Measurements from ENCODE around the gene TNFAIP8.

The TNFAIP8 gene

GRCh38 chr5:119322948-119323537, 32.8 kb upstream of the TNFAIP8 start:
- Mint-ChIP-seq H3K4me3 (no peak overlapping the region), H3K27me3 (ENCODE audit: low read depth) (no peaks in the 10 kb centered on the region), H3K36me3 (ENCODE audit: low read depth) (no peaks in the 10 kb centered on the region), H3K27ac (peak overlapping the region in 1 of 3 experiments; percentile 29), H3K4me1 (peaks cover 5% of the 10 kb centered on the region), H3K9me3 (no peaks in the 10 kb centered on the region)
- TF ChIP-seq CTCF (IDR thresholded peaks at IDR 0.05; ENCODE audit: unreplicated experiment in 3 of 3), result no peak

- Mint-ChIP-seq H3K36me3 (ENCODE audit: low read depth) (no peaks in the 10 kb centered on the region), H3K9me3 (no peaks in the 10 kb centered on the region), H3K4me1 (peaks cover 11% of the 10 kb centered on the region), H3K27me3 (ENCODE audit: low read depth) (no peaks in the 10 kb centered on the region), H3K4me3 (no peak overlapping the region), H3K27ac (no peak overlapping the region)
- no peak for TF ChIP-seq CTCF (IDR thresholded peaks at IDR 0.05; ENCODE audit: unreplicated experiment in 3 of 3)
Observed at GRCh38 chr5:119323601-119324000, 32.2 kb upstream of the TNFAIP8 start.

- TF ChIP-seq CTCF (IDR thresholded peaks at IDR 0.05; ENCODE audit: unreplicated experiment in 3 of 3), result no peak
- Mint-ChIP-seq H3K27me3 (ENCODE audit: low read depth) (no peaks in the 10 kb centered on the region), H3K4me1 (peaks cover 14% of the 10 kb centered on the region), H3K9me3 (no peaks in the 10 kb centered on the region), H3K36me3 (ENCODE audit: low read depth) (no peaks in the 10 kb centered on the region), H3K4me3 (no peak overlapping the region), H3K27ac (no peak overlapping the region)
Observed at GRCh38 chr5:119324842-119325241, 31.0 kb upstream of the TNFAIP8 start.

GRCh38 chr5:119327018-119327417, 28.8 kb upstream of the TNFAIP8 start:
- no peak overlapping the region for H3K4me3 Mint-ChIP-seq
- no peaks in the 10 kb centered on the region for H3K36me3 Mint-ChIP-seq (ENCODE audit: low read depth)
- no peaks in the 10 kb centered on the region for H3K27me3 Mint-ChIP-seq (ENCODE audit: low read depth)
- no peaks in the 10 kb centered on the region for H3K9me3 Mint-ChIP-seq
- H3K4me1 Mint-ChIP-seq, result peaks cover 14% of the 10 kb centered on the region
- TF ChIP-seq CTCF (IDR thresholded peaks at IDR 0.05; ENCODE audit: unreplicated experiment in 3 of 3), result no peak
- H3K27ac Mint-ChIP-seq, result no peak overlapping the region

- peak overlapping the region in 1 of 3 experiments; percentile 6 for H3K27ac Mint-ChIP-seq
- no peak overlapping the region for H3K4me3 Mint-ChIP-seq
- H3K27me3 Mint-ChIP-seq (ENCODE audit: low read depth), result no peaks in the 10 kb centered on the region
- no peaks in the 10 kb centered on the region for H3K9me3 Mint-ChIP-seq
- TF ChIP-seq CTCF (IDR thresholded peaks at IDR 0.05; ENCODE audit: unreplicated experiment in 3 of 3), result no peak
- H3K4me1 Mint-ChIP-seq, result peaks cover 9% of the 10 kb centered on the region
- H3K36me3 Mint-ChIP-seq (ENCODE audit: low read depth), result no peaks in the 10 kb centered on the region
Observed at GRCh38 chr5:119328753-119329602, 26.8 kb upstream of the TNFAIP8 start.

Measured in nephron (organoid).